Mesendoderm (in vitro differentiated cells): ENCODE results near the gene THADA.

Experiments used
- DNase-seq: peaks from one replicate; pipeline ENCODE4 v3.0.0; 2013
- H2AK5ac ChIP-seq: 2 replicates; pipeline ENCODE4 v1.6.1; 2013; ENCODE audit warnings: low read length, inconsistent platforms
- H2BK120ac ChIP-seq: 2 replicates; pipeline ENCODE4 v1.6.1; 2013; ENCODE audit warnings: low read depth, mild to moderate bottlenecking, low read length, moderate library complexity, mixed read lengths
- H2BK15ac ChIP-seq: replicated peaks from 2 replicates; pipeline ENCODE4 v1.6.1; 2013; ENCODE audit warnings: low read depth, mild to moderate bottlenecking, moderate library complexity
- H2BK5ac ChIP-seq: 2 replicates; pipeline ENCODE4 v1.6.1; 2013; ENCODE audit warnings: low read length, inconsistent platforms
- H3K18ac ChIP-seq: 2 replicates; pipeline ENCODE4 v1.6.1; 2013; ENCODE audit warnings: mild to moderate bottlenecking, low read length, mixed read lengths
- H3K23ac ChIP-seq: one replicate; pipeline ENCODE4 v1.6.1; 2013; ENCODE audit warnings: low read length
- H3K27ac ChIP-seq: 2 replicates; pipeline ENCODE4 v1.5.1; 2013; ENCODE audit warnings: low read depth, mild to moderate bottlenecking, inconsistent platforms, low read length, moderate library complexity
- H3K27me3 ChIP-seq: 2 replicates; pipeline ENCODE4 v1.6.1; 2013; ENCODE audit warnings: low read length, control low read depth, mild to moderate bottlenecking, inconsistent platforms; ENCODE audit not compliant: insufficient read depth, poor library complexity
- H3K36me3 ChIP-seq: 2 replicates; pipeline ENCODE4 v1.6.1; 2013; ENCODE audit warnings: low read length, inconsistent platforms; ENCODE audit not compliant: control insufficient read depth, insufficient read depth
- H3K4ac ChIP-seq: one replicate; pipeline ENCODE4 v1.6.1; 2013; ENCODE audit warnings: low read depth, mild to moderate bottlenecking, low read length, moderate library complexity
- H3K4me1 ChIP-seq: 2 replicates; pipeline ENCODE4 v1.6.1; 2013; ENCODE audit warnings: low read depth, low read length, inconsistent platforms; ENCODE audit not compliant: control insufficient read depth
- H3K4me2 ChIP-seq: 2 replicates; pipeline ENCODE4 v1.6.1; 2013; ENCODE audit warnings: low read length
- H3K4me3 ChIP-seq: 2 replicates; pipeline ENCODE4 v1.5.1; 2013; ENCODE audit warnings: mild to moderate bottlenecking, low read length
- H3K56ac ChIP-seq: one replicate; pipeline ENCODE4 v1.6.1; 2013; ENCODE audit warnings: low read length
- H3K79me1 ChIP-seq: 2 replicates; pipeline ENCODE4 v1.6.1; 2013; ENCODE audit warnings: low read length, inconsistent platforms
- H3K79me2 ChIP-seq: 2 replicates; pipeline ENCODE4 v1.6.1; 2013; ENCODE audit warnings: mild to moderate bottlenecking, low read length; ENCODE audit not compliant: control insufficient read depth, insufficient read depth
- H3K9ac ChIP-seq: 2 replicates; pipeline ENCODE4 v1.6.1; 2013; ENCODE audit warnings: low read length, inconsistent platforms
- H4K5ac ChIP-seq: one replicate; pipeline ENCODE4 v1.6.1; 2013; ENCODE audit warnings: low read length
- H4K8ac ChIP-seq: one replicate; pipeline ENCODE4 v1.6.1; 2013; ENCODE audit warnings: low read depth, mild to moderate bottlenecking, control low read depth, low read length, moderate library complexity
- WGBS: extraction: QIAGEN DNeasy Blood & Tissue Kit; methylation state at CpG from one replicate; pipeline ENCODE4 v1.1.7; 2013; ENCODE audit warnings: low lambda C conversion rate, missing lambda C conversion rate; ENCODE audit not compliant: insufficient coverage; ENCODE audit errors: extremely low coverage; 5-methylcytosine and 5-hydroxymethylcytosine counted together

The THADA gene

DNA sequence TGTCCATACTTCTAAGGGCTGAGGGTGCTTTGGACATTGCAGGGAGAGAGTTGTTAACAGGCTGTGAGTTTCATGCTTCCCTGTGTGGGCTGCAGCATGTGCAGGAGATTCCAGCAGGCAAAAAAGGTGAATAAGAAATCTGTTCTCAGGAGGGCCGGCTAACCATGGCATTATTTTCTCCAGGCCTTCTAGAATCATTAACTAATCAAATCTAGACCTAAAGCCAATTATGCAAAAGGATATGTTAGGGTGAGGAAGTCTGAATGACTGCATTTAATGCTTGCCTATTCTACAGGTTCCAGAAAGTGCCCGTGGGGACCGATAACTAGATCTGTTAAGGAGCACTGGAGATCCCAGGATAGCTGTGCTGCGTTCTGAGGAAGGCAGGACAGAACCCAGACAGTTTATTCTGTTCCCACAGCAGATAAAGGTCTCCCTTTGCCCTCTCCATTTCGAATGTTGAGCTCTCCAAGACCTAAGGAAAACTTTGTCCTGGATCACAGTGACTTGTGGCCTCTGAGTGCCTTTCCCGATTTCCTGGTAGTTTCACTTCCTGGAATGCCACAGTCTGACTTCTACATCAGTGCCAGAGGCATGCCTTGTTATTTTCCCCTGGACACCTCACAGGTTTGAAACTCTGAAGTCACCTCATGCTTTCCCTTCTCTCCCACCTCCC is 319.4 kb downstream of the THADA start:
- Histone ChIP-seq H4K5ac (no peak overlapping the region), H3K27ac (no peak overlapping the region), H3K4me1 (peaks cover 14% of the 10 kb centered on the region), H3K79me2 (no peaks in the 10 kb centered on the region), H3K27me3 (no peaks in the 10 kb centered on the region), H3K4ac (no peak overlapping the region), H3K18ac (no peak overlapping the region), H3K4me2 (no peak overlapping the region), H3K36me3 (no peaks in the 10 kb centered on the region), H3K56ac (no peak overlapping the region), H2BK120ac (no peak overlapping the region), H2BK5ac (no peak overlapping the region), H3K79me1 (no peaks in the 10 kb centered on the region), H3K9ac (no peak overlapping the region), H4K8ac (no peak overlapping the region), H2AK5ac (no peak overlapping the region), H2BK15ac (no peak overlapping the region), H3K4me3 (no peak overlapping the region), H3K23ac (no peak overlapping the region)
- no CpG with 5 or more reads among the region's 6 CpGs for WGBS
- peak; percentile 33 for DNase-seq

DNA sequence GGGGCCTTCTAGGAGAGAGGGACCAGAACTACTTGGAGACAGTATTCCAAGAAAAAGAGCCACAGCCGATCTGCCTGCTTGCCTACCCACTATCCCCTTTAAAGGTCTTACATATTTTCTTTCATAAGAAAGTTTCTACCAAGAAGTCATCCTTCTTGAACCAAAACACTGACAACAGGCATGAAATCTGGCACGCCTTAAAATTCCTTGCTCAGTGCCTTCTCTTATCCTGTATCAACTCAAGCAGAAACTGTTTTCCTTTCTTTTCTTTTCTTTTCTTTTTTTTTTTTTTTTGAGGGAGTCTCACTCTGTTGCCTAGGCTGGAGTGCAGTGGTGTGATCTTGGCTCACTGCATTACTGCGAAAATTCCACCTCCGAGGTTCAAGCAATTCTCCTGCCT is 321.1 kb downstream of the THADA start:
- Histone ChIP-seq H3K18ac (no peak overlapping the region), H3K36me3 (no peaks in the 10 kb centered on the region), H3K23ac (no peak overlapping the region), H3K27ac (no peak overlapping the region), H2BK5ac (no peak overlapping the region), H3K79me2 (no peaks in the 10 kb centered on the region), H4K5ac (no peak overlapping the region), H3K27me3 (no peaks in the 10 kb centered on the region), H3K4me2 (no peak overlapping the region), H3K4ac (no peak overlapping the region), H3K9ac (no peak overlapping the region), H2AK5ac (no peak overlapping the region), H3K79me1 (no peaks in the 10 kb centered on the region), H3K4me1 (peaks cover 14% of the 10 kb centered on the region), H4K8ac (no peak overlapping the region), H2BK120ac (no peak overlapping the region), H3K56ac (no peak overlapping the region), H3K4me3 (no peak overlapping the region), H2BK15ac (no peak overlapping the region)
- DNase-seq: no peak
- no CpG with 5 or more reads among the region's 4 CpGs for WGBS

DNA sequence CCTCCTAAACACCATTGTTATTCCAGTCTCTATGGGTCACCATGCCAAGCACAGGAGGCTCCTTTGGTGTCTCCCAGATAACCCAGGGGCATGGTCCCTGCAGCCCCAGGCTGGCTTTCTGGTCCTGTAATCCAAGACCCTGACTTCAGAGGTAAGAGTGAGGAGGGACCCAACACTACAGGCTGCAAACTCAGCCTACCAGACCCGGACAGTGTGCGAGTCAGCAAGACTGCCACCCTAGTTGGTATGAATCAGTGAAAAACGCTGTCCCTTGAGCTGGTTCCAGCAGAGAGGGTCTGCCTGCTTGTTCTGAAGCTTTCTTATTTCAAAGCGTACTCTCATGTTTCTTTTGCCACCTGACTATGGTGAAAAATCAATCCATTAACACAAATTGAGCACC is 321.8 kb downstream of the THADA start:
- Histone ChIP-seq H3K79me2 (no peaks in the 10 kb centered on the region), H3K18ac (no peak overlapping the region), H3K9ac (no peak overlapping the region), H3K23ac (no peak overlapping the region), H4K8ac (no peak overlapping the region), H3K4me1 (peaks cover 14% of the 10 kb centered on the region), H2BK120ac (no peak overlapping the region), H3K4me2 (no peak overlapping the region), H2AK5ac (no peak overlapping the region), H4K5ac (no peak overlapping the region), H2BK15ac (no peak overlapping the region), H3K56ac (no peak overlapping the region), H3K4ac (no peak overlapping the region), H3K36me3 (no peaks in the 10 kb centered on the region), H3K4me3 (no peak overlapping the region), H3K27me3 (no peaks in the 10 kb centered on the region), H3K79me1 (no peaks in the 10 kb centered on the region), H3K27ac (no peak overlapping the region), H2BK5ac (no peak overlapping the region)
- whole genome bisulfite sequencing: no CpG with 5 or more reads among the region's 4 CpGs
- DNase-seq: no peak

GRCh38 chr2:43273529-43273928 is 322.3 kb downstream of the THADA start:
- Histone ChIP-seq H2AK5ac (no peak overlapping the region), H3K27ac (no peak overlapping the region), H3K4me3 (no peak overlapping the region), H3K4me2 (no peak overlapping the region), H2BK120ac (no peak overlapping the region), H3K27me3 (no peaks in the 10 kb centered on the region), H3K36me3 (no peaks in the 10 kb centered on the region), H3K4me1 (peaks cover 12% of the 10 kb centered on the region), H4K8ac (no peak overlapping the region), H3K79me1 (no peaks in the 10 kb centered on the region), H3K56ac (no peak overlapping the region), H3K4ac (no peak overlapping the region), H3K18ac (no peak overlapping the region), H2BK15ac (no peak overlapping the region), H3K9ac (no peak overlapping the region), H4K5ac (no peak overlapping the region), H3K79me2 (no peaks in the 10 kb centered on the region), H3K23ac (no peak overlapping the region), H2BK5ac (no peak overlapping the region)
- DNase-seq: no peak
- no CpG with 5 or more reads among the region's 4 CpGs for WGBS

DNA sequence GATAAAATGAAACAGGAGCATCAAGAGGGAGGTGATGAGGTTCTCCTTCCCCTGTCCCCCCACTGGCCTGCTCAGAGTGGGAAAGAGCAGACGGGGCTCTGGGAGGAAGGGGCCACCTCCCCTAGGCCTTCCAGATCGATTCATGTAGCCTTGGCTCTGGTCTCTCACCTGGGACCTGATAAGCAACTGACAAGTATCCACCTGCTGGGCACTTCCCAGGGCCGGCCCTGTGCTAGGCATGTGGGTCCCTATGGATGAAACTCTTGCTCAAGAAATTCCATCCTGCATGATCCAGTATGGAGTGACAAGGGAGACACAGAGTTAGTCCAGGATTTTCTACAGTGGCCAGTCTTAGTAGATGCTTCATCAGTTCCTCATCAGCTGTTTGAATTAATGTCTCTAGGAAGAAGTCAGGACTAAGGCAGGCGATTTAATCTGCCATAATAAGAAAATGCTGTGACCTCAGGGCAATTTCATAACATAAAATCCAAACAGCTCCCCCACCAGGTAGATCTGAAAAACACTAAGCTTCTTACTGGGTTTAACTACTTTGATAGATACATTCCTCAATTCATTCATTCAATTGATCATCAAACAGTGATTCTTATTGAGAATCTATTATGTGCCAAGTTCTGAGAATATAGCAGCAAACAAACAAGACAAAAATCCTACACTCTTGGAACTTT is 324.8 kb downstream of the THADA start:
- Histone ChIP-seq H3K18ac (no peak overlapping the region), H3K4me3 (no peak overlapping the region), H2BK5ac (no peak overlapping the region), H3K56ac (no peak overlapping the region), H3K27ac (no peak overlapping the region), H2BK120ac (no peak overlapping the region), H3K36me3 (no peaks in the 10 kb centered on the region), H3K4me2 (no peak overlapping the region), H4K8ac (no peak overlapping the region), H3K9ac (no peak overlapping the region), H3K4ac (no peak overlapping the region), H4K5ac (no peak overlapping the region), H3K27me3 (no peaks in the 10 kb centered on the region), H3K4me1 (no peaks in the 10 kb centered on the region), H2BK15ac (no peak overlapping the region), H2AK5ac (no peak overlapping the region), H3K79me2 (no peaks in the 10 kb centered on the region), H3K23ac (no peak overlapping the region), H3K79me1 (no peaks in the 10 kb centered on the region)
- no CpG with 5 or more reads among the region's 4 CpGs for WGBS
- peak; percentile 29 for DNase-seq

DNA sequence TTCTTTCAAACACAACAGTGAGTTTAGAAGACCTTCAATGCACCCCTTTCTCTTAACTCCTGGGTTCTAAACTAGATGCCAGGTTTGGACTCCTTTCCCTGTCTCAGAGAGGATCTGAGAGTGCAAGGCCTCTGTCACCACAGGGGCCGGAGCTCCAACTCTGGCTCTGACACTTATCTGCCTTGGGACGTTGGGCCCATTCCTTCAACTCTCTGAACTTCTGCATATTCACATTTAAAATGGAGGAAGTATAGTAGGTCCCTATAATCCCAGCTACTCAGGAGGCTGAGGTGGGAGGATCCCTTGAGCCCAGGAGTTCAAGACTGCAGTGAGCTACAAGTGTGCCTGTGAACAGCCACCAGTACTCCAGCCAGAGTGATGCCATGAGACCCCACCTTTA is 325.4 kb downstream of the THADA start:
- Histone ChIP-seq H4K8ac (no peak overlapping the region), H3K18ac (no peak overlapping the region), H2BK15ac (no peak overlapping the region), H3K27ac (no peak overlapping the region), H3K4me1 (no peaks in the 10 kb centered on the region), H3K23ac (no peak overlapping the region), H3K79me1 (no peaks in the 10 kb centered on the region), H2BK5ac (no peak overlapping the region), H2BK120ac (no peak overlapping the region), H3K4ac (no peak overlapping the region), H3K36me3 (no peaks in the 10 kb centered on the region), H3K79me2 (no peaks in the 10 kb centered on the region), H2AK5ac (no peak overlapping the region), H3K56ac (no peak overlapping the region), H3K4me3 (no peak overlapping the region), H3K27me3 (no peaks in the 10 kb centered on the region), H3K4me2 (no peak overlapping the region), H3K9ac (no peak overlapping the region), H4K5ac (no peak overlapping the region)
- no peak for DNase-seq
- no CpG with 5 or more reads among the region's 2 CpGs for WGBS
